Measurements from ENCODE around the gene PAK5. TPM values are rescaled to one million over a fixed set of nuclear protein-coding genes. Genes with fewer than 3 reads are reported as not detected.
A peak's percentile ranks its signal among the peaks of the same experiment; 100 is the strongest.

The PAK5 gene
- total RNA-seq, 1 donor from 2014 or later = 0.21 TPM

DNA sequence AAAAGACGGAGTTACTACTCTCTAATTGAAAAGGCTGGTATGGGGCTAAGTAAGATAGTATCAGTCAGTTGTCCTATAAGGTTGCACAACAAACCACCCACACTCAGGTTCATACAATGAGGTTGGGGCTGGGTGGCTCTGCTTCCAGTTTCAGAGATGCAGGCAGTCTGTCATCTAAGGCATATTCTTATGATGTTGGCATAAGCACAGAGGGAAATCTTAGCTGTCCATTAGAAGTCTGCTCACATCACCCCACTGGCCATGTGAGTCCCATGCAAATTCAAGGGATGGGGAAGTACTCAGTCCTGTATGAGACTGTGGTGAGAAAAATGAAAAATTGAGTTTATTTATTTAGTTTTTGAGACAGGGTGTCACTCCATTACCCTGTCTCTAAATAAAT lies 205.9 kb downstream of the PAK5 start:
- intact Hi-C loops (cut with DNase I) = no loop called here

DNA sequence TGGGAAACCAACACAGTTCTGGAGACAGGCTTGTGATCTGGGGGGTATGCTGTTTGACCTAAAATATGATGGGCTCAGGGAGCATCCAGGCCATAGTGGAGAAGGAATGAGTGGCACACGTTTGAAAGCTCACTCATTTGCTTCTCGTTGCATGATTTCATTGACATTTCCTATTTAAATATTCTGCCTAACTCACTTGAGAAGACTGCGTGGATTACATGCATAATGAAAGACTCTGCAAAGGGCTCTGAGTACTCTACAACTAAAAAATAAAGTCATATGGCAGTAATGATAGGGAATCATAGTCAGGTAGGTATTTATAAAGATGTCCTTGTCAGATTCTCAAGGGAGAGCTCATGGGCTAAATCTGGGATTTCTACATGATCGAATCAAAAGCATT lies 206.6 kb downstream of the PAK5 start:
- TF ChIP-seq, protein P1, sequence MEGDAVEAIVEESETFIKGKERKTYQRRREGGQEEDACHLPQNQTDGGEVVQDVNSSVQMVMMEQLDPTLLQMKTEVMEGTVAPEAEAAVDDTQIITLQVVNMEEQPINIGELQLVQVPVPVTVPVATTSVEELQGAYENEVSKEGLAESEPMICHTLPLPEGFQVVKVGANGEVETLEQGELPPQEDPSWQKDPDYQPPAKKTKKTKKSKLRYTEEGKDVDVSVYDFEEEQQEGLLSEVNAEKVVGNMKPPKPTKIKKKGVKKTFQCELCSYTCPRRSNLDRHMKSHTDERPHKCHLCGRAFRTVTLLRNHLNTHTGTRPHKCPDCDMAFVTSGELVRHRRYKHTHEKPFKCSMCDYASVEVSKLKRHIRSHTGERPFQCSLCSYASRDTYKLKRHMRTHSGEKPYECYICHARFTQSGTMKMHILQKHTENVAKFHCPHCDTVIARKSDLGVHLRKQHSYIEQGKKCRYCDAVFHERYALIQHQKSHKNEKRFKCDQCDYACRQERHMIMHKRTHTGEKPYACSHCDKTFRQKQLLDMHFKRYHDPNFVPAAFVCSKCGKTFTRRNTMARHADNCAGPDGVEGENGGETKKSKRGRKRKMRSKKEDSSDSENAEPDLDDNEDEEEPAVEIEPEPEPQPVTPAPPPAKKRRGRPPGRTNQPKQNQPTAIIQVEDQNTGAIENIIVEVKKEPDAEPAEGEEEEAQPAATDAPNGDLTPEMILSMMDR (IDR thresholded peaks at IDR 0.05) = no peak
- no peaks in the 10 kb centered on the region for H3K9me3 ChIP-seq
- no peaks in the 10 kb centered on the region for H3K4me1 ChIP-seq
- ATAC-seq (no peak), DNase-seq (no peak)
- no peaks in the 10 kb centered on the region for H3K27me3 ChIP-seq (ENCODE audit: low read depth)
- H3K4me3 ChIP-seq = no peak overlapping the region
- no peak overlapping the region for H3K27ac ChIP-seq
- no peaks in the 10 kb centered on the region for H3K36me3 ChIP-seq
- intact Hi-C loops (cut with DNase I) = no loop called here

More for the DNA sequence above, 205.9 kb downstream of the PAK5 start:
- no peaks in the 10 kb centered on the region for H3K9me3 ChIP-seq
- H3K4me3 ChIP-seq = no peak overlapping the region
- no peak overlapping the region for H3K27ac ChIP-seq
- TF ChIP-seq, protein P1 (IDR thresholded peaks at IDR 0.05) = no peak
- no peaks in the 10 kb centered on the region for H3K36me3 ChIP-seq
- H3K27me3 ChIP-seq (ENCODE audit: low read depth) = no peaks in the 10 kb centered on the region
- ATAC-seq = no peak
- DNase-seq = no peak
- no peaks in the 10 kb centered on the region for H3K4me1 ChIP-seq

DNA sequence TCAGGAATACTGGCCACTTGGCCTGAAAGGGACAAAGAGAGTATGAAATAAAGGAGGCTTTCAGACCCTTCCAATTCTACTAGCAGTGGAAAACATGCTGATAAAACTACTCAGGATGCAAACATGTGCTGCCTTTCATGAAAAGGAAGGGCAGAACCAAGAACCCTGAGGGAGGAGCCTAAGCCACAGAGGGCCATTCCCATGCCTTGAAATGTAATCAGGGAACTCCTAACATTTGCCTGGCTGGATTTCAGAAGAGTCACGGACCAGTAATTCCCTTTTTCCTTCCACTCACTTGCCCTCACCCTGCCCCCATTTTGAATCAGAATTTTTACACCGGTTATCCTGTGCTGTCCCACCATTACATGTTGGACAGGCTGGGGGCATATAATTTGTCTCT lies 208.3 kb downstream of the PAK5 start:
- H3K27me3 ChIP-seq (ENCODE audit: low read depth) = no peaks in the 10 kb centered on the region
- intact Hi-C loops (cut with DNase I) = no loop called here
- DNase-seq (no peak), ATAC-seq (no peak)
- H3K4me3 ChIP-seq = no peak overlapping the region
- H3K36me3 ChIP-seq = no peaks in the 10 kb centered on the region
- no peaks in the 10 kb centered on the region for H3K9me3 ChIP-seq
- H3K4me1 ChIP-seq = no peaks in the 10 kb centered on the region
- H3K27ac ChIP-seq = no peak overlapping the region
- TF ChIP-seq, protein P1 (IDR thresholded peaks at IDR 0.05) = no peak

DNA sequence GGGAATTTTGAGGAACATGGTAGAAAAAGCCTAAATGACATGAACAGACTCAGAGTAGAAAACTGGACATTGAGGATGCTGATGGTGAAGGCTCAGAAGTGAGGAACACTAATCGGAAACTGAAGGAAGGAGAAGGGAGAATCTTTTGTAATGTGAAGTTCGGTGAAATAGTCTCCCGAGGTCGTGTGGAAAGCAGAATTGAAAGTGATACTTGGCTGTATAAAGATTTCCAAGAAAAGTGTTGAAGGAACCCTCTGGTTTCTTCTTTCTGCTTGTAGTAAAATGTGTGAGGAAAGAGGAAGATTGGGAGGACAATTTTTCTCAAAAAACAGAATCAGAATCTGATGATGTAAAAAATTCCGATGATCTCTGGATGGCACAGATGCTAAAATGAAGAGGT lies 209.0 kb downstream of the PAK5 start:
- H3K4me1 ChIP-seq = no peaks in the 10 kb centered on the region
- H3K36me3 ChIP-seq = no peaks in the 10 kb centered on the region

DNA sequence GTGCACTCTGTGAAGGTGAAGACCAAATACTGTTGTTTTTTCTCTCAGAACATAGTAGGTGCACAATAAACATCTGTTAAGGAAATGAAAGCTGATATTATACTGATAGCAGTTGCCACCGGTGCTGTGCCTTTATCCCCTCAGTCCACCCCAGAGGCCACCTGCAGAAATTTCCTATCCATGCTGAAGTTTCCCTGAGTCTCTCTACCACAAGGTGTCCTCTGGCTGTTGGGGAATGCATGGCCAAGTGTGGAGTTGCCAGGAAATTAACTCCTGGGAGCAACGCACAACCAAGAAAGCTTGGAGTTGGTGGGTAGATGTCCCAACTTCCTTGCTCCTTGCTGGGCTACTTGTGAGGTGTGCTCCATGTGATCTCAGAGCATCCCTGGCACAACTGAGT lies 210.3 kb downstream of the PAK5 start:
- no peak for ATAC-seq
- DNase-seq = no peak
- H3K4me3 ChIP-seq = no peak overlapping the region
- H3K36me3 ChIP-seq = no peaks in the 10 kb centered on the region
- no peaks in the 10 kb centered on the region for H3K27me3 ChIP-seq (ENCODE audit: low read depth)
- H3K9me3 ChIP-seq = no peaks in the 10 kb centered on the region
- no peak overlapping the region for H3K27ac ChIP-seq
- no peaks in the 10 kb centered on the region for H3K4me1 ChIP-seq
- intact Hi-C loops (cut with DNase I) = no loop called here
- TF ChIP-seq, protein P1 (IDR thresholded peaks at IDR 0.05) = no peak

More for the DNA sequence above, 209.0 kb downstream of the PAK5 start:
- DNase-seq (no peak), ATAC-seq (peak in 1 of 2 donors; percentile 24)
- no peak overlapping the region for H3K27ac ChIP-seq
- intact Hi-C loops (cut with DNase I) = no loop called here
- TF ChIP-seq, protein P1 (IDR thresholded peaks at IDR 0.05) = no peak
- H3K9me3 ChIP-seq = no peaks in the 10 kb centered on the region
- no peak overlapping the region for H3K4me3 ChIP-seq
- no peaks in the 10 kb centered on the region for H3K27me3 ChIP-seq (ENCODE audit: low read depth)

DNA sequence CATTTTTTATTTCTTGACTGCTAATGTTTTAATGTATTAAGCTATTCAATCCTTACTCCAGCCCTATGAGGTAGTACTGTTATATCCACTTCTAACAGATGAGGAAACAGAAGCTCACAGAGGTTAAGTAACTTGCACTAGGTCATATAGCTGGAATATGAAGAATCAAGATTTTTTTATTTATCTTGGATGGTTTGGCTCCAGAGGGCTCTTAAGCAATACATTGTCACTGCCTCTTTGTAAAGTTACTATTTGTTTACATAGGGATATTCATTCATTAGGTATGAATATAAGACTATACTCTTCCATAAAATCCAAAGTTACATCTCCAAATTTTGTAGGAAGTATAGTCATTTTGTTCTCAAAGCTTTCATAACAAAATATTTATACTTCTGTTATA lies 210.7 kb downstream of the PAK5 start:
- intact Hi-C loops (cut with DNase I) = no loop called here
- TF ChIP-seq, protein P1 (IDR thresholded peaks at IDR 0.05) = no peak

More for the DNA sequence above, 210.7 kb downstream of the PAK5 start:
- ATAC-seq (no peak), DNase-seq (no peak)
- Histone ChIP-seq H3K36me3 (no peaks in the 10 kb centered on the region), H3K4me1 (no peaks in the 10 kb centered on the region), H3K9me3 (no peaks in the 10 kb centered on the region), H3K27ac (no peak overlapping the region), H3K4me3 (no peak overlapping the region), H3K27me3 (ENCODE audit: low read depth) (no peaks in the 10 kb centered on the region)

Measured in lower lobe of right lung (tissue), 2 donors.